HG03066 (cell line): ENCODE data around the gene LTBP3.
"Not testable (repeated sequence)": the region's sequence is repeated elsewhere in the genome, so short reads cannot be mapped to it uniquely, and the experiment has no call there.

Experiments
- ATAC-seq: cut with Tn5 transposase; IDR thresholded peaks from one replicate; pipeline ENCODE4 v1.9.1; 2021; ENCODE audit warnings: low read depth; ENCODE audit not compliant: unreplicated experiment

Gene LTBP3

DNA sequence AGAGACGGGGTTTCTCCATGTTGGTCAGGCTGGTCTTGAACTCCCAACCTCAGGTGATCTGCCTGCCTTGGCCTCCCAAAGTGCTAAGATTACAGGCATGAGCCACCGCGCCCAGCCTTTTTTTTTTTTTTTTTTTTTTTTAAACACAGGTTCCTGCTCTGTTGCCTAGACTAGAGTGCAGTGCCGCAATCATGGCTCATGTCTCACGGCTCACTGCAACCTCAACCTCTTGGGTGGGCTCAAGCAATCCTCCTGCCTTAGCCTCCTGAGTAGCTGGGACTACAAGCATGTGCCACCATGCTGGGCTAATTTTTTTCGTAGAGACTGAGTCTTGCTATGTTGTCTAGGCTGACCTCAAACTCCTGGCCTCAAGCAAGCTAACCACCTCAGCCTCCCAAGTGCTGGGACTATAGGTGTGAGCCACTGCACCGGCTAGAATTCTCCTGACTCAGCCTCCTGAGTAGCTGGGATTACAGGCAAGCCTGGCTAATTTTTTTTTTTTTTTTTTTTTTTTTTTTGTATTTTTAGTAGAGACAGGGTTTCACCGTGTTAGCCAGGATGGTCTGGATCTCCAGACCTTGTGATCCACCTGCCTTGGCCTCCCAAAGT, 39.1 kb downstream of the LTBP3 start:
- not testable (repeated sequence) for ATAC-seq

GRCh38 chr11:65516135-65516968, 41.8 kb downstream of the LTBP3 start:
- no peak for ATAC-seq

DNA sequence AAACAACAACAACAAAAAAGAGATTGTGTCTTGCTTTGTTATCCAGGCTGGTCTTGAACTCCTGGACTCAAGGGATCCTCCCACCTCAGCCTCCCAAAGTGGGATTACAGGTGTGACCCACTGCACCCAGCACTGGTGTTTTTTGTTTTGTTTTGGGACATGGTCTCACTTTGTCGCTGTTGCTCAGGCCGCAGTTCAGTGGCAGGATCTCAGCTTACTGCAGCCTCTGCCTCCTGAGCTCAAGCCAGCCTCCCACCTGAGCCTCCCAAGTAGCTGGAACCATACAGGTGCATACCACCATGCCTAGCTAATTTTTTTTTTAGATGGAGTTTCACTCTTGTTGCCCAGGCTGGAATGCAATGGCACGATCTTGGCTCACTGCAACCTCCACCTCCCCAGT, 45.8 kb downstream of the LTBP3 start:
- not testable (repeated sequence) for ATAC-seq

GRCh38 chr11:65506772-65507505, 51.2 kb downstream of the LTBP3 start:
- peak; percentile 49 for ATAC-seq

GRCh38 chr11:65506290-65506771, 51.8 kb downstream of the LTBP3 start:
- ATAC-seq: no peak

- no peak for ATAC-seq
Measured at GRCh38 chr11:65505466-65506289, 52.5 kb downstream of the LTBP3 start.

- ATAC-seq: no peak
Measured at GRCh38 chr11:65504674-65505465, 53.3 kb downstream of the LTBP3 start.

DNA sequence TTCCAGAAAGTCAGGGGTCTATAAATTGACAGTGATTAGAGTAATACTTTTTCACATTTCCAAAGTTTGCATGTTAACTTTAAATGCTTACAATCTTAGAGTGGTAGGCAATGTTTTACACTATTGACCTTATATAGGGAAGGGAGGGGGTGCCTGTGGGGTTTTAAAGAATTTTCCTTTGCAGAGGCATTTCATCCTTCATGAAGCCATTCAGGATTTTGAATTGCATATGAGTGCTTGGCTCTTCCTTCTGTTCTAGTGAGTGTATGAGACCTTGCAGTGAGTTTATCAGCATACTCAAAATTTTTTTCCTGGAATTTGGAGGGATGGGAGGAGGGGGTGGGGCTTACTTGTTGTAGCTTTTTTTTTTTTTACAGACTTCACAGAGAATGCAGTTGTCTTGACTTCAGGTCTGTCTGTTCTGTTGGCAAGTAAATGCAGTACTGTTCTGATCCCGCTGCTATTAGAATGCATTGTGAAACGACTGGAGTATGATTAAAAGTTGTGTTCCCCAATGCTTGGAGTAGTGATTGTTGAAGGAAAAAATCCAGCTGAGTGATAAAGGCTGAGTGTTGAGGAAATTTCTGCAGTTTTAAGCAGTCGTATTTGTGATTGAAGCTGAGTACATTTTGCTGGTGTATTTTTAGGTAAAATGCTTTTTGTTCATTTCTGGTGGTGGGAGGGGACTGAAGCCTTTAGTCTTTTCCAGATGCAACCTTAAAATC, 54.0 kb downstream of the LTBP3 start:
- no peak for ATAC-seq

DNA sequence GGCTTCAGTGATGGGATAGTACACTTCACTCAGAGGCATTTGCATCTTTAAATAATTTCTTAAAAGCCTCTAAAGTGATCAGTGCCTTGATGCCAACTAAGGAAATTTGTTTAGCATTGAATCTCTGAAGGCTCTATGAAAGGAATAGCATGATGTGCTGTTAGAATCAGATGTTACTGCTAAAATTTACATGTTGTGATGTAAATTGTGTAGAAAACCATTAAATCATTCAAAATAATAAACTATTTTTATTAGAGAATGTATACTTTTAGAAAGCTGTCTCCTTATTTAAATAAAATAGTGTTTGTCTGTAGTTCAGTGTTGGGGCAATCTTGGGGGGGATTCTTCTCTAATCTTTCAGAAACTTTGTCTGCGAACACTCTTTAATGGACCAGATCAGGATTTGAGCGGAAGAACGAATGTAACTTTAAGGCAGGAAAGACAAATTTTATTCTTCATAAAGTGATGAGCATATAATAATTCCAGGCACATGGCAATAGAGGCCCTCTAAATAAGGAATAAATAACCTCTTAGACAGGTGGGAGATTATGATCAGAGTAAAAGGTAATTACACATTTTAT, 54.7 kb downstream of the LTBP3 start:
- ATAC-seq: no peak

DNA sequence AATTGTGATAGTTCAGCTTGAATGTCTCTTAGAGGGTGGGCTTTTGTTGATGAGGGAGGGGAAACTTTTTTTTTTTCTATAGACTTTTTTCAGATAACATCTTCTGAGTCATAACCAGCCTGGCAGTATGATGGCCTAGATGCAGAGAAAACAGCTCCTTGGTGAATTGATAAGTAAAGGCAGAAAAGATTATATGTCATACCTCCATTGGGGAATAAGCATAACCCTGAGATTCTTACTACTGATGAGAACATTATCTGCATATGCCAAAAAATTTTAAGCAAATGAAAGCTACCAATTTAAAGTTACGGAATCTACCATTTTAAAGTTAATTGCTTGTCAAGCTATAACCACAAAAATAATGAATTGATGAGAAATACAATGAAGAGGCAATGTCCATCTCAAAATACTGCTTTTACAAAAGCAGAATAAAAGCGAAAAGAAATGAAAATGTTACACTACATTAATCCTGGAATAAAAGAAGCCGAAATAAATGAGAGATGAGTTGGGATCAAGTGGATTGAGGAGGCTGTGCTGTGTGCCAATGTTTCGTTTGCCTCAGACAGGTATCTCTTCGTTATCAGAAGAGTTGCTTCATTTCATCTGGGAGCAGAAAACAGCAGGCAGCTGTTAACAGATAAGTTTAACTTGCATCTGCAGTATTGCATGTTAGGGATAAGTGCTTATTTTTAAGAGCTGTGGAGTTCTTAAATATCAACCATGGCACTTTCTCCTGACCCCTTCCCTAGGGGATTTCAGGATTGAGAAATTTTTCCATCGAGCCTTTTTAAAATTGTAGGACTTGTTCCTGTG, 55.4 kb downstream of the LTBP3 start:
- ATAC-seq: no peak

GRCh38 chr11:65502274-65502554, 55.9 kb downstream of the LTBP3 start:
- no peak for ATAC-seq

GRCh38 chr11:65501472-65502273, 56.5 kb downstream of the LTBP3 start:
- no peak for ATAC-seq

DNA sequence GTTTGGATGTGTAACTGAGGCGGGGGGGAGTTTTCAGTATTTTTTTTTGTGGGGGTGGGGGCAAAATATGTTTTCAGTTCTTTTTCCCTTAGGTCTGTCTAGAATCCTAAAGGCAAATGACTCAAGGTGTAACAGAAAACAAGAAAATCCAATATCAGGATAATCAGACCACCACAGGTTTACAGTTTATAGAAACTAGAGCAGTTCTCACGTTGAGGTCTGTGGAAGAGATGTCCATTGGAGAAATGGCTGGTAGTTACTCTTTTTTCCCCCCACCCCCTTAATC, 57.0 kb downstream of the LTBP3 start:
- no peak for ATAC-seq

DNA sequence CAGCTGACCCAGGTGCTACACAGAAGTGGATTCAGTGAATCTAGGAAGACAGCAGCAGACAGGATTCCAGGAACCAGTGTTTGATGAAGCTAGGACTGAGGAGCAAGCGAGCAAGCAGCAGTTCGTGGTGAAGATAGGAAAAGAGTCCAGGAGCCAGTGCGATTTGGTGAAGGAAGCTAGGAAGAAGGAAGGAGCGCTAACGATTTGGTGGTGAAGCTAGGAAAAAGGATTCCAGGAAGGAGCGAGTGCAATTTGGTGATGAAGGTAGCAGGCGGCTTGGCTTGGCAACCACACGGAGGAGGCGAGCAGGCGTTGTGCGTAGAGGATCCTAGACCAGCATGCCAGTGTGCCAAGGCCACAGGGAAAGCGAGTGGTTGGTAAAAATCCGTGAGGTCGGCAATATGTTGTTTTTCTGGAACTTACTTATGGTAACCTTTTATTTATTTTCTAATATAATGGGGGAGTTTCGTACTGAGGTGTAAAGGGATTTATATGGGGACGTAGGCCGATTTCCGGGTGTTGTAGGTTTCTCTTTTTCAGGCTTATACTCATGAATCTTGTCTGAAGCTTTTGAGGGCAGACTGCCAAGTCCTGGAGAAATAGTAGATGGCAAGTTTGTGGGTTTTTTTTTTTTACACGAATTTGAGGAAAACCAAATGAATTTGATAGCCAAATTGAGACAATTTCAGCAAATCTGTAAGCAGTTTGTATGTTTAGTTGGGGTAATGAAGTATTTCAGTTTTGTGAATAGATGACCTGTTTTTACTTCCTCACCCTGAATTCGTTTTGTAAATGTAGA, 57.6 kb downstream of the LTBP3 start:
- no peak for ATAC-seq

GRCh38 chr11:65499713-65500386, 58.3 kb downstream of the LTBP3 start:
- ATAC-seq: no peak
